Spleen (tissue), 7 donors: ENCODE results near the gene FAM117A.

ENCODE experiments used
- POLR2A ChIP-seq, 3 donors: fragments of 450-650 bp; IDR thresholded peaks; one replicate each; pipeline ENCODE4 v1.5.1; 2017; ENCODE audit warnings: antibody characterized with exemption in 3 of 3, mild to moderate bottlenecking in 1 of 3
- POLR2AphosphoS5 ChIP-seq, 3 donors: sonication (generic); formaldehyde crosslinking; IDR thresholded peaks; one replicate each; pipeline ENCODE4 v1.5.1; 2017; ENCODE audit warnings: antibody characterized with exemption in 3 of 3
- TF ChIP-seq, protein P1 (sequence below), 11 experiments: fragments of 200-600 bp in 7 of 11; fragments of 450-650 bp in 4 of 11; sonication (generic) in 4 of 11; IDR thresholded peaks in 8 of 11; conservative IDR thresholded peaks in 3 of 11; 1 replicate in 7 of 11; 2 replicates in 4 of 11; pipeline versions ENCODE4 v1.4.0 to v1.8.0; 2016 to 2021; ENCODE audit warnings: antibody characterized with exemption in 11 of 11, inconsistent platforms in 4 of 11, mild to moderate bottlenecking in 1 of 11
- donor health status: DM: no; HTN: no; CAD: no; lungs with moderate emphysema.
- donor health status: DM: no; HTN: no; CAD: no.
- donor health status: DM: no; HTN: no; CAD: no.

DNA sequence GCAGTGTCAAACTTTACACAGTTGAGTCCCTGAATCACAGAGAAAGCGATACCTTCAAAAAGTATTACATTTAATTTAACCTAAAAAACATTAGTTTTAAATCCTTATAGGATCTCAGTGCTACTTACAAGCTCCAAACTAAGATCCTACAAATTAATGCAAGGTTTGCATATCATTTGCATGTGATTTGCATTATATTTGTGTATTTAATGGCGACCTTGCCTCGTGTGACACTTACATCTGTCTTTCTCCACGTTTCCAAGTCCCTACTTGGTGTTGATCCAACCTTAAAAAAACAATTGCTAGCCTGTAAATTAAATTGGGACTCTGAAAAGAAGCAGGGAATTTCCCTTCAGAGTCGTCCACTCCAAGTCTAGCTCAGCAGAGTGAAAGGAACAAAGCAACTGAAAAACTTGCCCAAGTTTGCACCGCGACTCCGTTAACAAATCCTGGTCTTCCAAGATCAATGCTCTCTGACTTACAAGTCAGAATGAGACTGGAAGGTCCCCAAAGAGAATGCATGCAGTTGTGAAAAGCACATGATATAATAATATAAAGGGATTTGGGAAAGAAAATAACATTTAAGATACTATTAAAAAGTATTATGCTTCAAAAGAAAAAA lies 739 bp upstream of the FAM117A start:
- TF ChIP-seq POLR2A (IDR thresholded peaks at IDR 0.05) (no peak), POLR2AphosphoS5 (IDR thresholded peaks at IDR 0.05) (no peak)
- TF ChIP-seq, protein P1, sequence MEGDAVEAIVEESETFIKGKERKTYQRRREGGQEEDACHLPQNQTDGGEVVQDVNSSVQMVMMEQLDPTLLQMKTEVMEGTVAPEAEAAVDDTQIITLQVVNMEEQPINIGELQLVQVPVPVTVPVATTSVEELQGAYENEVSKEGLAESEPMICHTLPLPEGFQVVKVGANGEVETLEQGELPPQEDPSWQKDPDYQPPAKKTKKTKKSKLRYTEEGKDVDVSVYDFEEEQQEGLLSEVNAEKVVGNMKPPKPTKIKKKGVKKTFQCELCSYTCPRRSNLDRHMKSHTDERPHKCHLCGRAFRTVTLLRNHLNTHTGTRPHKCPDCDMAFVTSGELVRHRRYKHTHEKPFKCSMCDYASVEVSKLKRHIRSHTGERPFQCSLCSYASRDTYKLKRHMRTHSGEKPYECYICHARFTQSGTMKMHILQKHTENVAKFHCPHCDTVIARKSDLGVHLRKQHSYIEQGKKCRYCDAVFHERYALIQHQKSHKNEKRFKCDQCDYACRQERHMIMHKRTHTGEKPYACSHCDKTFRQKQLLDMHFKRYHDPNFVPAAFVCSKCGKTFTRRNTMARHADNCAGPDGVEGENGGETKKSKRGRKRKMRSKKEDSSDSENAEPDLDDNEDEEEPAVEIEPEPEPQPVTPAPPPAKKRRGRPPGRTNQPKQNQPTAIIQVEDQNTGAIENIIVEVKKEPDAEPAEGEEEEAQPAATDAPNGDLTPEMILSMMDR (IDR thresholded peaks at IDR 0.05 in 8 of 11, conservative IDR thresholded peaks at IDR 0.05 in 3 of 11) = peak in 1 of 11 experiments; percentile 1
